ENCODE data around the gene VSTM2L.

Gene VSTM2L

GRCh38 chr20:37903317-37904007 is 535 bp downstream of the VSTM2L start:
- H3K27me3 ChIP-seq (ENCODE audit: control insufficient read depth, insufficient read depth, low read length), result peaks cover 22% of the 10 kb centered on the region

GRCh38 chr20:37904008-37904642 is 1.2 kb downstream of the VSTM2L start:
- no peak overlapping the region for H3K4me3 ChIP-seq (ENCODE audit: low read depth, low read length)

More at GRCh38 chr20:37903317-37904007, 535 bp downstream of the VSTM2L start:
- Histone ChIP-seq H3K36me3 (ENCODE audit: control insufficient read depth, insufficient read depth, low read length) (no peaks in the 10 kb centered on the region), H3K27ac (ENCODE audit: low read depth, low read length) (no peak overlapping the region), H3K4me3 (ENCODE audit: low read depth, low read length) (peak overlapping the region; percentile 63; the same call in 1 of the 2 replicates), H3K9ac (ENCODE audit: low read depth, low read length) (no peak overlapping the region), H3K4me1 (ENCODE audit: control insufficient read depth, insufficient read depth, low read length) (peaks cover 21% of the 10 kb centered on the region), H3K9me3 (ENCODE audit: control insufficient read depth, insufficient read depth, low read length) (no peaks in the 10 kb centered on the region)

GRCh38 chr20:37904845-37905373 is 2.0 kb downstream of the VSTM2L start:
- Histone ChIP-seq H3K4me1 (ENCODE audit: control insufficient read depth, insufficient read depth, low read length) (peaks cover 21% of the 10 kb centered on the region), H3K27ac (ENCODE audit: low read depth, low read length) (no peak overlapping the region), H3K36me3 (ENCODE audit: control insufficient read depth, insufficient read depth, low read length) (no peaks in the 10 kb centered on the region), H3K9me3 (ENCODE audit: control insufficient read depth, insufficient read depth, low read length) (no peaks in the 10 kb centered on the region), H3K9ac (ENCODE audit: low read depth, low read length) (no peak overlapping the region), H3K4me3 (ENCODE audit: low read depth, low read length) (no peak overlapping the region), H3K27me3 (ENCODE audit: control insufficient read depth, insufficient read depth, low read length) (peaks cover 22% of the 10 kb centered on the region)

More at GRCh38 chr20:37904008-37904642, 1.2 kb downstream of the VSTM2L start:
- H3K27me3 ChIP-seq (ENCODE audit: control insufficient read depth, insufficient read depth, low read length), result peaks cover 22% of the 10 kb centered on the region
- peaks cover 21% of the 10 kb centered on the region for H3K4me1 ChIP-seq (ENCODE audit: control insufficient read depth, insufficient read depth, low read length)
- H3K9me3 ChIP-seq (ENCODE audit: control insufficient read depth, insufficient read depth, low read length), result no peaks in the 10 kb centered on the region
- no peak overlapping the region for H3K27ac ChIP-seq (ENCODE audit: low read depth, low read length)
- H3K9ac ChIP-seq (ENCODE audit: low read depth, low read length), result no peak overlapping the region
- H3K36me3 ChIP-seq (ENCODE audit: control insufficient read depth, insufficient read depth, low read length), result no peaks in the 10 kb centered on the region

- Histone ChIP-seq H3K36me3 (ENCODE audit: control insufficient read depth, insufficient read depth, low read length) (no peaks in the 10 kb centered on the region), H3K9ac (ENCODE audit: low read depth, low read length) (no peak overlapping the region), H3K27ac (ENCODE audit: low read depth, low read length) (no peak overlapping the region), H3K4me1 (ENCODE audit: control insufficient read depth, insufficient read depth, low read length) (peaks cover 21% of the 10 kb centered on the region), H3K9me3 (ENCODE audit: control insufficient read depth, insufficient read depth, low read length) (no peaks in the 10 kb centered on the region), H3K27me3 (ENCODE audit: control insufficient read depth, insufficient read depth, low read length) (peaks cover 21% of the 10 kb centered on the region), H3K4me3 (ENCODE audit: low read depth, low read length) (no peak overlapping the region)
Measured at GRCh38 chr20:37905671-37906613, 3.0 kb downstream of the VSTM2L start.

- no peaks in the 10 kb centered on the region for H3K36me3 ChIP-seq (ENCODE audit: control insufficient read depth, insufficient read depth, low read length)
- no peak overlapping the region for H3K4me3 ChIP-seq (ENCODE audit: low read depth, low read length)
- H3K9ac ChIP-seq (ENCODE audit: low read depth, low read length), result no peak overlapping the region
- peaks cover 16% of the 10 kb centered on the region for H3K27me3 ChIP-seq (ENCODE audit: control insufficient read depth, insufficient read depth, low read length)
- peaks cover 24% of the 10 kb centered on the region for H3K4me1 ChIP-seq (ENCODE audit: control insufficient read depth, insufficient read depth, low read length)
- H3K27ac ChIP-seq (ENCODE audit: low read depth, low read length), result peak overlapping the region; percentile 74
- H3K9me3 ChIP-seq (ENCODE audit: control insufficient read depth, insufficient read depth, low read length), result no peaks in the 10 kb centered on the region
Measured at GRCh38 chr20:37907330-37907676, 4.4 kb downstream of the VSTM2L start.

GRCh38 chr20:37907677-37908401 is 4.9 kb downstream of the VSTM2L start:
- peaks cover 25% of the 10 kb centered on the region for H3K4me1 ChIP-seq (ENCODE audit: control insufficient read depth, insufficient read depth, low read length)
- H3K27me3 ChIP-seq (ENCODE audit: control insufficient read depth, insufficient read depth, low read length), result peaks cover 19% of the 10 kb centered on the region
- no peaks in the 10 kb centered on the region for H3K36me3 ChIP-seq (ENCODE audit: control insufficient read depth, insufficient read depth, low read length)
- H3K9me3 ChIP-seq (ENCODE audit: control insufficient read depth, insufficient read depth, low read length), result no peaks in the 10 kb centered on the region
- no peak overlapping the region for H3K4me3 ChIP-seq (ENCODE audit: low read depth, low read length)
- peak overlapping the region; percentile 74 for H3K27ac ChIP-seq (ENCODE audit: low read depth, low read length)
- H3K9ac ChIP-seq (ENCODE audit: low read depth, low read length), result no peak overlapping the region

- H3K27ac ChIP-seq (ENCODE audit: low read depth, low read length), result no peak overlapping the region
Measured at GRCh38 chr20:37911261-37911660, 8.3 kb downstream of the VSTM2L start.

GRCh38 chr20:37911838-37912281 is 8.9 kb downstream of the VSTM2L start:
- Histone ChIP-seq H3K27ac (ENCODE audit: low read depth, low read length) (no peak overlapping the region), H3K4me1 (ENCODE audit: control insufficient read depth, insufficient read depth, low read length) (peaks cover 37% of the 10 kb centered on the region), H3K27me3 (ENCODE audit: control insufficient read depth, insufficient read depth, low read length) (peaks cover 34% of the 10 kb centered on the region), H3K9me3 (ENCODE audit: control insufficient read depth, insufficient read depth, low read length) (no peaks in the 10 kb centered on the region), H3K4me3 (ENCODE audit: low read depth, low read length) (no peak overlapping the region), H3K36me3 (ENCODE audit: control insufficient read depth, insufficient read depth, low read length) (no peaks in the 10 kb centered on the region), H3K9ac (ENCODE audit: low read depth, low read length) (no peak overlapping the region)

More at GRCh38 chr20:37911261-37911660, 8.3 kb downstream of the VSTM2L start:
- no peaks in the 10 kb centered on the region for H3K36me3 ChIP-seq (ENCODE audit: control insufficient read depth, insufficient read depth, low read length)
- no peak overlapping the region for H3K9ac ChIP-seq (ENCODE audit: low read depth, low read length)
- H3K9me3 ChIP-seq (ENCODE audit: control insufficient read depth, insufficient read depth, low read length), result no peaks in the 10 kb centered on the region
- no peak overlapping the region for H3K4me3 ChIP-seq (ENCODE audit: low read depth, low read length)
- peaks cover 35% of the 10 kb centered on the region for H3K4me1 ChIP-seq (ENCODE audit: control insufficient read depth, insufficient read depth, low read length)
- H3K27me3 ChIP-seq (ENCODE audit: control insufficient read depth, insufficient read depth, low read length), result peaks cover 28% of the 10 kb centered on the region

- peaks cover 36% of the 10 kb centered on the region for H3K4me1 ChIP-seq (ENCODE audit: control insufficient read depth, insufficient read depth, low read length)
- no peaks in the 10 kb centered on the region for H3K9me3 ChIP-seq (ENCODE audit: control insufficient read depth, insufficient read depth, low read length)
- H3K27ac ChIP-seq (ENCODE audit: low read depth, low read length), result no peak overlapping the region
- H3K4me3 ChIP-seq (ENCODE audit: low read depth, low read length), result no peak overlapping the region
- H3K36me3 ChIP-seq (ENCODE audit: control insufficient read depth, insufficient read depth, low read length), result no peaks in the 10 kb centered on the region
- peaks cover 34% of the 10 kb centered on the region for H3K27me3 ChIP-seq (ENCODE audit: control insufficient read depth, insufficient read depth, low read length)
- no peak overlapping the region for H3K9ac ChIP-seq (ENCODE audit: low read depth, low read length)
Measured at GRCh38 chr20:37912874-37913273, 9.9 kb downstream of the VSTM2L start.

Data from HUES48 (cell line).